Suprapubic skin (tissue), 4 donors: Measurements from ENCODE around the gene FAM227A.

Experiments
- CTCF ChIP-seq, 2 donors: fragments of 200-600 bp in 1 of 2; fragments of 450-650 bp in 1 of 2; sonication (generic) in 1 of 2; IDR thresholded peaks; one replicate each; pipeline ENCODE4 v1.5.1; 2016 to 2019; ENCODE audit warnings: antibody characterized with exemption in 2 of 2, mild to moderate bottlenecking in 1 of 2, moderate library complexity in 1 of 2
- POLR2A ChIP-seq, 2 donors: fragments of 450-650 bp; IDR thresholded peaks; one replicate each; pipeline ENCODE4 v1.6.1; 2017; ENCODE audit warnings: antibody characterized with exemption in 2 of 2, mild to moderate bottlenecking in 2 of 2, moderate library complexity in 2 of 2
- POLR2AphosphoS5 ChIP-seq, 3 donors: sonication (generic); formaldehyde crosslinking; IDR thresholded peaks; one replicate each; pipeline ENCODE4 v1.6.1; 2017; ENCODE audit warnings: antibody characterized with exemption in 3 of 3

DNA sequence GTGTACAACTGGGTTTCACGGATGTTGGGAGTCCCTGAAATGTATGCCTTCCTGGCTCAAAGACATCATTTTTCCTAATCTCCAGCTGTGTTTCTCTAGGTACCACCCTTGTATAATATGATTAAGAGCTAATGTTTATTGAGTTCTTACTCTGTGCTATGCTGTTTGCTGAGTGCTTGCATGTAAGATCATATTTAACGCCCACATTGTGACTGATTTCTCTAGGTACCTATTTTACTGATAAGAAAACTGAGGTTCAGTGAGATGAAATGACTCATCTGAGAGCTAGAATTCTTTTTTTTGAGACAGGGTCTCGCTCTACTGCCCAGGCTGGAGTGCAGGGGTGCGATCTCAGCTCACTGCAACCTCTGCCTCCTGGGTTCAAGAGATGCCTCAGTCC, 42.6 kb downstream of the FAM227A start:
- TF ChIP-seq CTCF (IDR thresholded peaks at IDR 0.05) (no peak), POLR2AphosphoS5 (IDR thresholded peaks at IDR 0.05) (no peak), POLR2A (IDR thresholded peaks at IDR 0.05) (no peak)
